Endothelial cell of umbilical vein (primary cell): ENCODE results near the gene POLRMT. TPM values are rescaled to one million over a fixed set of nuclear protein-coding genes. Genes with fewer than 3 reads are reported as not detected.

Experiments used
- BruUV-seq: library from RNA; stranded (reverse); fragments of 400-500 nt; replicated peaks from 2 replicates; lab custom pipeline; 2021; lab: Mats Ljungman, UMichigan
- CTCF ChIA-PET: fragments of 300-600, 350-600 bp; sonication (Branson Sonifier 250); formaldehyde crosslinking; loops from one replicate; lab custom pipeline; 2021; ENCODE audit warnings: antibody characterized with exemption, inconsistent platforms; lab: Charles Lee
- POLR2A ChIA-PET: fragments of 300-600, 350-600 bp; sonication (Branson Sonifier 250); formaldehyde crosslinking; loops from one replicate; lab custom pipeline; 2021; ENCODE audit warnings: antibody characterized with exemption, inconsistent platforms; lab: Charles Lee
- DNase-seq: peaks from one replicate; pipeline ENCODE4 v3.0.0-alpha.2; 2011; ENCODE audit warnings: low read depth, low spot score
- FAIRE-seq: peaks from 2 replicates; lab custom pipeline; 2011; peaks lifted over from hg19 to GRCh38; lab: Jason Lieb, UNC
- H2AFZ ChIP-seq: 2 replicates; pipeline ENCODE4 v1.6.0; 2012; ENCODE audit warnings: low read depth, low read length, control low read depth, inconsistent platforms
- H3K27ac ChIP-seq: 2 replicates; pipeline ENCODE4 v1.5.1; 2011; ENCODE audit warnings: low read depth, mild to moderate bottlenecking, control low read depth, low read length, moderate library complexity; ENCODE audit not compliant: insufficient read depth
- H3K27me3 ChIP-seq, 2 experiments: 2 replicates each; pipeline versions ENCODE4 v1.6.0 to v1.6.1; 2011; ENCODE audit warnings: low read length in 2 of 2, mixed read lengths in 1 of 2; ENCODE audit not compliant: control insufficient read depth in 2 of 2, insufficient read depth in 2 of 2
- H3K36me3 ChIP-seq, 2 experiments: 2 replicates in 1 of 2; 3 replicates in 1 of 2; pipeline ENCODE4 v1.5.1; 2011; ENCODE audit warnings: low read length in 2 of 2, mild to moderate bottlenecking in 1 of 2, moderate library complexity in 1 of 2; ENCODE audit not compliant: control insufficient read depth in 2 of 2, insufficient read depth in 2 of 2; ENCODE audit errors: extremely low read depth in 1 of 2
- H3K4me1 ChIP-seq: 3 replicates; pipeline ENCODE4 v1.5.1; 2011; ENCODE audit warnings: mild to moderate bottlenecking, low read length; ENCODE audit not compliant: control insufficient read depth, insufficient read depth; ENCODE audit errors: extremely low read depth
- H3K4me2 ChIP-seq: 2 replicates; pipeline ENCODE4 v1.6.1; 2011; ENCODE audit warnings: low read length, control low read depth, mixed read lengths; ENCODE audit not compliant: insufficient read depth
- H3K4me3 ChIP-seq, 3 experiments: fragments of 200-600 bp in 1 of 3; sonication (generic), shearing (Covaris generic) in 1 of 3; replicated peaks in 1 of 3; 2 replicates each; pipeline ENCODE4 v1.5.1; 2011 to 2016; ENCODE audit warnings: control low read depth in 3 of 3, low read length in 3 of 3, mild to moderate bottlenecking in 2 of 3, inconsistent platforms in 1 of 3, low read depth in 1 of 3, moderate library complexity in 1 of 3; ENCODE audit not compliant: insufficient read depth in 1 of 3
- H3K79me2 ChIP-seq: 2 replicates; pipeline ENCODE4 v1.6.0; 2012; ENCODE audit warnings: low read length, inconsistent platforms; ENCODE audit not compliant: control insufficient read depth, insufficient read depth
- H3K9ac ChIP-seq: replicated peaks from 2 replicates; pipeline ENCODE3; 2011; ENCODE audit warnings: low read length, control low read depth; ENCODE audit not compliant: insufficient read depth; ENCODE audit errors: extremely low read depth
- H3K9me1 ChIP-seq: replicated peaks from 3 replicates; pipeline ENCODE4 v1.6.0; 2011; ENCODE audit warnings: mild to moderate bottlenecking, low read length; ENCODE audit not compliant: control insufficient read depth, insufficient read depth; ENCODE audit errors: extremely low read depth
- H3K9me3 ChIP-seq: replicated peaks from 2 replicates; pipeline ENCODE4 v1.5.1; 2012; ENCODE audit warnings: low read length, inconsistent platforms; ENCODE audit not compliant: control insufficient read depth, insufficient read depth
- H4K20me1 ChIP-seq: replicated peaks from 2 replicates; pipeline ENCODE3; 2011; ENCODE audit warnings: mild to moderate bottlenecking, low read length; ENCODE audit not compliant: control insufficient read depth, insufficient read depth; ENCODE audit errors: extremely low read depth
- EZH2 ChIP-seq: IDR thresholded peaks from 2 replicates; pipeline ENCODE4 v1.6.1; 2012; ENCODE audit warnings: borderline replicate concordance, low read depth, mild to moderate bottlenecking, moderate library complexity, low read length, inconsistent platforms; ENCODE audit not compliant: severe bottlenecking
- FOS ChIP-seq: IDR thresholded peaks from 2 replicates; pipeline ENCODE4 v1.6.1; 2011; ENCODE audit warnings: mild to moderate bottlenecking, low read length, moderate library complexity, borderline replicate concordance; ENCODE audit not compliant: insufficient read depth
- GATA2 ChIP-seq: IDR thresholded peaks from 2 replicates; pipeline ENCODE4 v1.7.0; 2011; ENCODE audit warnings: low read depth, mild to moderate bottlenecking, moderate library complexity, mixed read lengths, low read length; ENCODE audit not compliant: insufficient read length, insufficient read depth
- JUN ChIP-seq: IDR thresholded peaks from 2 replicates; pipeline ENCODE4 v1.6.1; 2011; ENCODE audit warnings: borderline replicate concordance, low read depth; ENCODE audit not compliant: insufficient read length, insufficient read depth
- MYC ChIP-seq: IDR thresholded peaks from one replicate; pipeline ENCODE4 v1.6.1; 2011; ENCODE audit warnings: mild to moderate bottlenecking, low read depth, low read length
- POLR2A ChIP-seq: IDR thresholded peaks from 2 replicates; pipeline ENCODE4 v1.6.1; 2012; ENCODE audit warnings: low read depth, mild to moderate bottlenecking, control low read depth, low read length
- POLR2AphosphoS5 ChIP-seq: IDR thresholded peaks from 2 replicates; pipeline ENCODE4 v1.6.1; 2012; ENCODE audit warnings: low read depth, mild to moderate bottlenecking, control low read depth, low read length, moderate library complexity; ENCODE audit not compliant: insufficient read depth
- dilution Hi-C: fragments of 300-500 bp; cut with MboI; formaldehyde crosslinking; loops from one replicate; pipeline ENCODE4 v1.15.0; 2019; ENCODE audit warnings: low sequenced_read_pairs; ENCODE audit not compliant: extremely low pct_ligation_motif_present
- intact Hi-C: fragments of 100-400 bp; cut with micrococcal nuclease; formaldehyde crosslinking; loops from one replicate; pipeline ENCODE4 v1.10.0; 2022
- polyA plus RNA-seq, 4 experiments: library from polyadenylated mRNA; depleted of rRNA in 3 of 4; stranded (reverse) in 3 of 4; unstranded in 1 of 4; fragments of >200 nt; gene quantifications; 2 replicates each; pipeline versions ENCODE4 v1.2.1 to v1.2.3, GENCODE V29; 2011 to 2012; ENCODE audit warnings: missing spikeins in 1 of 4
- total RNA-seq: library from RNA; stranded (reverse); gene quantifications from 2 replicates; pipeline ENCODE4 v1.2.3, GENCODE V29; 2021
- TF ChIP-seq, protein P1 (sequence below), 2 donors: IDR thresholded peaks; 1 replicate in 1 of 2; 2 replicates in 1 of 2; pipeline ENCODE4 v1.5.1; 2011; ENCODE audit warnings: low read length in 2 of 2, mild to moderate bottlenecking in 2 of 2, moderate library complexity in 2 of 2, control low read depth in 1 of 2, inconsistent platforms in 1 of 2, low read depth in 1 of 2; ENCODE audit not compliant: insufficient read depth in 1 of 2; ENCODE audit errors: extremely low read depth in 1 of 2
- TF ChIP-seq, protein P2 (sequence below): IDR thresholded peaks from 2 replicates; pipeline ENCODE4 v1.6.1; 2011; ENCODE audit not compliant: insufficient read depth, insufficient read length

POLRMT gene
- total and polyA plus RNA-seq, 2 donors (not counting 3 experiments of a cell fraction or from before 2014, with no cell fraction given): 38.9 to 50.6 TPM

DNA sequence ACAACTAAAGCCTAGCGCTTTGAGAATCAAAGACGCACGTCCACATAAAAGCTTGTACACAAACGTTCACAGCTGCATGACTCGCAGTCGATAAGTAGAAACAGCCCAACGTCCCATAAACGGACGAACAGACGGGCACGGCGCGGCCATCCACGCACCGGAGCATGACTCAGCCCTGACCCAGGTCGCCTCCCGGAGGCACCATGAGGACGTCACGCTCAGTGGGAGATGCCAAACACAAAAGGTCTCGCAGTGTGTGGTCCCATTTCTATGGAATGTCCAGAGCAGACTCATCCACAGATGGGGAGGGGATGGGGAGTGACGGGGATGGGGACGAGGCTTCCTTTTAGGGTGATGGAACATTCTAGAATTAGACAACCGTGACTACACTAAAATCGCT is 9.4 kb downstream of the POLRMT start:
- DNase-seq (no peak), FAIRE-seq (no peak)
- no peaks in the 10 kb centered on the region for H3K9me1 ChIP-seq
- no peaks in the 10 kb centered on the region for H4K20me1 ChIP-seq
- BruUV-seq: no TSS peak
- no peaks in the 10 kb centered on the region for H3K4me1 ChIP-seq
- H3K27me3 ChIP-seq: no peaks in the 10 kb centered on the region
- H2AFZ ChIP-seq: no peak overlapping the region
- peaks cover 0 to 31% of the 10 kb centered on the region in 2 experiments for H3K36me3 ChIP-seq
- intact Hi-C loops: no loop called here
- H3K9ac ChIP-seq: no peak overlapping the region
- ChIA-PET CTCF (no interaction called here), POLR2A (no interaction called here)
- dilution Hi-C loops: no loop called here
- H3K4me3 ChIP-seq: no peak overlapping the region
- no peaks in the 10 kb centered on the region for H3K9me3 ChIP-seq
- H3K4me2 ChIP-seq: no peak overlapping the region
- H3K27ac ChIP-seq: no peak overlapping the region
- TF ChIP-seq MYC (no peak), JUN (no peak), FOS (no peak), EZH2 (no peak), POLR2AphosphoS5 (no peak), GATA2 (no peak), POLR2A (no peak)
- TF ChIP-seq, protein P1, sequence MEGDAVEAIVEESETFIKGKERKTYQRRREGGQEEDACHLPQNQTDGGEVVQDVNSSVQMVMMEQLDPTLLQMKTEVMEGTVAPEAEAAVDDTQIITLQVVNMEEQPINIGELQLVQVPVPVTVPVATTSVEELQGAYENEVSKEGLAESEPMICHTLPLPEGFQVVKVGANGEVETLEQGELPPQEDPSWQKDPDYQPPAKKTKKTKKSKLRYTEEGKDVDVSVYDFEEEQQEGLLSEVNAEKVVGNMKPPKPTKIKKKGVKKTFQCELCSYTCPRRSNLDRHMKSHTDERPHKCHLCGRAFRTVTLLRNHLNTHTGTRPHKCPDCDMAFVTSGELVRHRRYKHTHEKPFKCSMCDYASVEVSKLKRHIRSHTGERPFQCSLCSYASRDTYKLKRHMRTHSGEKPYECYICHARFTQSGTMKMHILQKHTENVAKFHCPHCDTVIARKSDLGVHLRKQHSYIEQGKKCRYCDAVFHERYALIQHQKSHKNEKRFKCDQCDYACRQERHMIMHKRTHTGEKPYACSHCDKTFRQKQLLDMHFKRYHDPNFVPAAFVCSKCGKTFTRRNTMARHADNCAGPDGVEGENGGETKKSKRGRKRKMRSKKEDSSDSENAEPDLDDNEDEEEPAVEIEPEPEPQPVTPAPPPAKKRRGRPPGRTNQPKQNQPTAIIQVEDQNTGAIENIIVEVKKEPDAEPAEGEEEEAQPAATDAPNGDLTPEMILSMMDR (IDR thresholded peaks at IDR 0.05; ENCODE audit: extremely low read depth in 1 of 2, insufficient read depth in 1 of 2, low read depth in 1 of 2, low read length in 2 of 2): no peak
- TF ChIP-seq, protein P2, sequence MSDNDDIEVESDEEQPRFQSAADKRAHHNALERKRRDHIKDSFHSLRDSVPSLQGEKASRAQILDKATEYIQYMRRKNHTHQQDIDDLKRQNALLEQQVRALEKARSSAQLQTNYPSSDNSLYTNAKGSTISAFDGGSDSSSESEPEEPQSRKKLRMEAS: no peak
- H3K79me2 ChIP-seq: no peaks in the 10 kb centered on the region
